Immature natural killer cell (primary cell): Measurements from ENCODE around the gene ATP13A2. TPM values are rescaled to one million over a fixed set of nuclear protein-coding genes. Genes with fewer than 3 reads are reported as not detected.

Experiments
- DNase-seq, 3 donors: peaks; one replicate each; pipeline ENCODE4 v3.0.0; 2022; ENCODE audit warnings: mixed read lengths in 1 of 3
- H3K27ac Mint-ChIP-seq, 6 donors: one replicate each; pipeline ENCODE4 v1.8.0; 2020; ENCODE audit warnings: mixed read lengths in 6 of 6, mild to moderate bottlenecking in 5 of 6, inconsistent platforms in 4 of 6, moderate library complexity in 3 of 6
- H3K27me3 Mint-ChIP-seq, 3 donors: one replicate each; pipeline ENCODE4 v1.8.0; 2020 to 2021; ENCODE audit warnings: low read depth in 3 of 3, mild to moderate bottlenecking in 3 of 3, mixed read lengths in 3 of 3, moderate library complexity in 3 of 3, inconsistent platforms in 1 of 3
- H3K36me3 Mint-ChIP-seq, 3 donors: one replicate each; pipeline ENCODE4 v1.8.0; 2020; ENCODE audit warnings: mixed read lengths in 3 of 3, inconsistent platforms in 2 of 3, mild to moderate bottlenecking in 2 of 3
- H3K4me1 Mint-ChIP-seq, 2 donors: one replicate each; pipeline ENCODE4 v1.8.0; 2020; ENCODE audit warnings: inconsistent platforms in 2 of 2, mild to moderate bottlenecking in 2 of 2, mixed read lengths in 2 of 2, moderate library complexity in 1 of 2
- H3K4me3 Mint-ChIP-seq, 5 donors: one replicate each; pipeline ENCODE4 v1.8.0; 2020; ENCODE audit warnings: mild to moderate bottlenecking in 5 of 5, mixed read lengths in 5 of 5, inconsistent platforms in 3 of 5, moderate library complexity in 3 of 5
- H3K9me3 Mint-ChIP-seq, 6 donors: one replicate each; pipeline ENCODE4 v1.8.0; 2020; ENCODE audit warnings: mild to moderate bottlenecking in 6 of 6, mixed read lengths in 6 of 6, inconsistent platforms in 4 of 6, moderate library complexity in 3 of 6
- polyA plus RNA-seq, 3 donors: library from polyadenylated mRNA; unstranded; fragments of 300-500 nt; fragmentation: Illumina TruSeq; gene quantifications; one replicate each; pipeline ENCODE4 v1.2.3, GENCODE V29; 2021

The ATP13A2 gene
- polyA plus RNA-seq, 3 donors from 2014 or later, result 21.1 to 53.4 (median 26.3) TPM

- peak overlapping the region in 4 of 6 donors; percentile 15 to 71 (median 38) for H3K27ac Mint-ChIP-seq
- peaks cover 7 to 15% of the 10 kb centered on the region in 2 donors for H3K4me1 Mint-ChIP-seq
- peak overlapping the region in 2 of 5 donors; percentile 8 to 46 for H3K4me3 Mint-ChIP-seq
- H3K36me3 Mint-ChIP-seq, result peaks cover 2 to 23% (median 12%) of the 10 kb centered on the region in 3 donors
- H3K27me3 Mint-ChIP-seq, result peaks cover 0 to 1% (median 0%) of the 10 kb centered on the region in 3 donors
- DNase-seq, result peak; percentile 10 to 24 (median 13)
- no peaks in the 10 kb centered on the region for H3K9me3 Mint-ChIP-seq
Observed at GRCh38 chr1:17045634-17046333, 34.1 kb upstream of the ATP13A2 start.

DNA sequence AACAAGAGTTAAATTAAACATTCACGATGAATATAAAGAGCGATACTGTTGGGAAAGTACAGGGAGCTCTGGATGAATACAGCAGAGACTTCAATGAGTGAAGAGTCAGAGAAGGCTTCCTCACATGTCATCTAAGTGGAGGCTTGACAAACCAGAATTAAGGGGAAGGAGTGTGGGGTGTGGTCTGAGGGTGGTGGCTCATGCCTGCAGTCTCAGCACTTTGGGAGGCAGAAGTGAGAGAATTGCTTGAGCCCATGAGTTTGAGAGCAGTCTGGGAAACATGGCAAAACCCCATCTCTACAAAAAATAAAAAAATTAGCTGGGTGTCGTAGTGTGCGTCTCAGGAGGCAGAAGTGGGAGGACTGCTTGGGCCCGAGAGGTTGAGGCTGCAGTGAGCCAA is 33.4 kb upstream of the ATP13A2 start:
- Mint-ChIP-seq H3K4me3 (no peak overlapping the region), H3K9me3 (no peaks in the 10 kb centered on the region), H3K4me1 (peaks cover 7 to 14% of the 10 kb centered on the region in 2 donors), H3K27ac (peak overlapping the region in 3 of 6 donors; percentile 7 to 70 (median 18)), H3K36me3 (peaks cover 2 to 25% (median 15%) of the 10 kb centered on the region in 3 donors), H3K27me3 (peaks cover 0 to 1% (median 0%) of the 10 kb centered on the region in 3 donors)
- DNase-seq, result no peak

DNA sequence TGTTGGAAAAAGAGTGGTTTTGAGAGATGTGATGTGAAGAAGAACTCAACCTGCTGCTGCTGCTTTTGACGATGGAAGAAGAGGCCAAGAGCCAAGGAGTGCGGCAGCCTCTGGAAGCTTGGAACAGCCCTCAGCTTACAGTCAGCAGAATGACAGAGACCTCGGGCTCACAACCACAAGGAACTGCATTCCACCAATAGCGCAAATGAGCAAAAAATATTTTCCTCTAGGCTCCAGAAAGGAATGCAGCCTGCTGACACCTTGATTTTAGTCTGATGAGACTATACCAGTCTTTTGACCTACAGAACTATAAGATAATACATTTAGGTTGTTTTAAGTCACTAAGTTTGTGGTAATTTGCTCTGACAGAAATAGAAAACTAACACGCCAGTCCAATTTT is 31.9 kb upstream of the ATP13A2 start:
- Mint-ChIP-seq H3K4me3 (no peak overlapping the region), H3K36me3 (peaks cover 2 to 29% (median 19%) of the 10 kb centered on the region in 3 donors)

DNA sequence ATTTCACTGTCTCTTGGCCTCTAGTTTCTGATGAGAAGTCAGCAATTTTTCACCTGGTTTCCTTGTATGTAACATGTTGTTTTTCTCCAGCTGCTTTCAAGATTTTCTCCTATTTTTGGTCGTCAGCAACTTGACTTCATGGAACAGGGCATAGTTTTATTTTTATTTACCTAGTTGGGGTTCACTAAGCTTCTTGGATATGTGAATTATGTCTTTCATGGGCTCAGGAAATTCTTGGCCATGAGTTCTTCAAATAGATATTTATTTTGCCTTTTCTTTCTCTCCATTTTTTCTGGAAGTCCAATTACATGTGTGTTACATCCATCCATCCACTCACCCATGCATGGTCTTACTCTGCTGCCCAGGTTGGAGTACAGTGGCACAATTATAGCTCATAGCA is 28.4 kb upstream of the ATP13A2 start:
- H3K9me3 Mint-ChIP-seq, result no peaks in the 10 kb centered on the region
- peak overlapping the region in 1 of 6 donors; percentile 13 for H3K27ac Mint-ChIP-seq
- peaks cover 4 to 11% of the 10 kb centered on the region in 2 donors for H3K4me1 Mint-ChIP-seq
- H3K27me3 Mint-ChIP-seq, result peaks cover 0 to 1% (median 1%) of the 10 kb centered on the region in 3 donors
- peaks cover 2 to 34% (median 19%) of the 10 kb centered on the region in 3 donors for H3K36me3 Mint-ChIP-seq
- H3K4me3 Mint-ChIP-seq, result no peak overlapping the region
- no peak for DNase-seq

More for the DNA sequence above, 31.9 kb upstream of the ATP13A2 start:
- H3K27me3 Mint-ChIP-seq, result peaks cover 0 to 1% (median 0%) of the 10 kb centered on the region in 3 donors
- no peak for DNase-seq
- H3K4me1 Mint-ChIP-seq, result peaks cover 7 to 14% of the 10 kb centered on the region in 2 donors
- no peak overlapping the region for H3K27ac Mint-ChIP-seq
- no peaks in the 10 kb centered on the region for H3K9me3 Mint-ChIP-seq

- DNase-seq, result no peak
- Mint-ChIP-seq H3K4me3 (no peak overlapping the region), H3K27me3 (peaks cover 0 to 1% (median 1%) of the 10 kb centered on the region in 3 donors), H3K4me1 (peaks cover 2 to 7% of the 10 kb centered on the region in 2 donors), H3K9me3 (no peaks in the 10 kb centered on the region), H3K36me3 (peaks cover 2 to 33% (median 19%) of the 10 kb centered on the region in 3 donors), H3K27ac (no peak overlapping the region)
Observed at GRCh38 chr1:17039522-17039921, 27.8 kb upstream of the ATP13A2 start.

GRCh38 chr1:17033481-17033880 is 21.8 kb upstream of the ATP13A2 start:
- Mint-ChIP-seq H3K36me3 (peaks cover under 1 to 18% (median 2%) of the 10 kb centered on the region in 3 donors), H3K27ac (no peak overlapping the region), H3K27me3 (peaks cover 0 to 1% (median 0%) of the 10 kb centered on the region in 3 donors), H3K4me1 (peaks cover 2 to 5% of the 10 kb centered on the region in 2 donors), H3K4me3 (no peak overlapping the region), H3K9me3 (no peaks in the 10 kb centered on the region)
- no peak for DNase-seq

DNA sequence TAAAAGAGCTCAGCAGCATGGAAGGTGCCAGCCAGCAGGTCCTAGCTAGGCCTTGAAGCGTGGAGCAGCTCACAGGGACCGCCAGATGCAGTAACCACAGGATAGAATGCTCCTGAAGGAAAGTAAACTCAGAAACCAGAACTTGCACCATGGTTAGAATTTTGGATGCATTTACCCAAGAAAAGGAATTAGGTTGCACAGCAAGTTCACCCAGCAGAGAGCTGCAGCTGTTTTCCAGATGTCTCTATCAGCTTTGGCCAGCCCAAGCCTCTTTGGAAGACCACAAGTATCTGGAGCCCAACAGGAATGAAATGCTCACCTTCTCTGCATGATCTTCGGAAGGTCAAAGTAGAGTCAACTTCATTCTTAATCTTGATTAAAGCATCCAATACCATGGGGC is 21.0 kb upstream of the ATP13A2 start:
- H3K27ac Mint-ChIP-seq, result no peak overlapping the region
- H3K9me3 Mint-ChIP-seq, result no peaks in the 10 kb centered on the region
- H3K27me3 Mint-ChIP-seq, result peaks cover 0 to 1% (median 0%) of the 10 kb centered on the region in 3 donors
- no peak overlapping the region for H3K4me3 Mint-ChIP-seq
- no peak for DNase-seq
- H3K36me3 Mint-ChIP-seq, result peaks cover 4 to 21% (median 9%) of the 10 kb centered on the region in 3 donors
- H3K4me1 Mint-ChIP-seq, result peaks cover 0 to 1% of the 10 kb centered on the region in 2 donors

DNA sequence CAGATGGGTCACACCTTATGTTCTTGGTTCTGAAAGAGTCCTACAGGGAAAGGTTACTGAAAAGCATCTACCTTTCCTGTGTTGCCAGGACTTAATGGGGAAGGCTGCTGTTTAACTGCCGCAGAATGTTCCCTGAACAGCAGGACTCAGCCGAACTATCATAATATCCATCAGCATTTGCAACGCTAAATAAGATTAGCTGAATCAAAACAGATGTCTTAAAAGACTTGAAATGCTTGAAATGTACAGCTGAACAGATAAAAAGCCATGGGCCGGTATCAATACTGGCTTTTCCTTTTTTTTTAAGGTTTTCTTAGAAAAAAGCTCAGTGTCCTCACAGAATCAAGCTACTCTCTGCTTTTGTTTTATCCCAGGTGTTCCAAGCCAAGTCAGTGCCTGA is 19.7 kb upstream of the ATP13A2 start:
- H3K36me3 Mint-ChIP-seq, result peaks cover 4 to 29% (median 12%) of the 10 kb centered on the region in 3 donors
- no peak for DNase-seq

DNA sequence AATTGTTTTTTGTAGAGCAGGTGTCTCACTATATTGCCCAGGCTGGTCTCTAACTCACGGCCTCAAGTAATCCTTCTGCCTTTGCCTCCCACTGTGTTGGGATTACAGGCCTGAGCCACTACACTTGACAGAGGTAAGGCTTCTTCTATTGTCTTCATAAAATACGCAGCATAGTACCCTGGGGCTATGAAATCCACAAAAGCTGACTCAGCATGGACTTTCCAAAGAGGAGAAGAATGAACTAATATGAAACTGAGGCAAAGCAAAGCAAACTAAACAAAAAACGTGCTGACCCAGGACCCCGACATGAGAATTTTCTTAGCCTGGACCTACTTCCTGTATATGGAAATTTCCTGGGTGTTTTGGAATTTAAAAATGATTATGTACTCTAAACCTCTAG is 18.5 kb upstream of the ATP13A2 start:
- Mint-ChIP-seq H3K27ac (peak overlapping the region in 1 of 6 donors; percentile 31), H3K9me3 (no peaks in the 10 kb centered on the region), H3K4me3 (no peak overlapping the region), H3K27me3 (no peaks in the 10 kb centered on the region), H3K36me3 (peaks cover 4 to 29% (median 12%) of the 10 kb centered on the region in 3 donors), H3K4me1 (peaks cover 0 to 1% of the 10 kb centered on the region in 2 donors)
- no peak for DNase-seq

More for the DNA sequence above, 19.7 kb upstream of the ATP13A2 start:
- no peaks in the 10 kb centered on the region for H3K9me3 Mint-ChIP-seq
- H3K27me3 Mint-ChIP-seq, result no peaks in the 10 kb centered on the region
- H3K4me1 Mint-ChIP-seq, result peaks cover 0 to 1% of the 10 kb centered on the region in 2 donors
- no peak overlapping the region for H3K27ac Mint-ChIP-seq
- H3K4me3 Mint-ChIP-seq, result no peak overlapping the region

DNA sequence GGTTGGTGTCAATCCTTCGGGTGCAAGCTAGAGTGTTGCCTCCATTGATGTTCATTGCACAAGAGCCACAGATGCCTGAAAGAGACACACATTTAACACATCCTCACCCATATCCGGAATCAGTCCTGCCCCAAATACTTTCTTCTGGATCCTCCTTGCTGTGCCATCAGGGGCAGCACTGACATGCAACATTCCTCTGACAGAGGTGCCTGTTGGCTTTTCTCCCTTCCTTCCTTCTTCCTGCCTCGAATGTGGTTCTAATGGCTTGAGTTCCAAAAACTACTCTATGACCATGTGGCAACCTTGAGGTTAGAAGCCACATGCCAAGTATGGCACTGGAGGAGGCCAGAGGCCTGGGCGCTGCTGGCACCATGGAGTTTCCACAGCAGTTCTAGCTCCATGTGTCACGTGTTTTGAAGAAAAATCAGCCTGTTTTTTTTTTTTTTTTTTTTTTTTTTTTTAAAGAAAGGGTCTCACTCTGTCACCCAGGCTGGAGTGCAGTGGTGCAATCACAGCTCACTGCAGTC is 17.0 kb upstream of the ATP13A2 start:
- no peaks in the 10 kb centered on the region for H3K9me3 Mint-ChIP-seq
- no peak for DNase-seq
- H3K27ac Mint-ChIP-seq, result peak overlapping the region in 1 of 6 donors; percentile 5
- peaks cover 0 to 1% of the 10 kb centered on the region in 2 donors for H3K4me1 Mint-ChIP-seq
- peaks cover 4 to 35% (median 12%) of the 10 kb centered on the region in 3 donors for H3K36me3 Mint-ChIP-seq
- H3K4me3 Mint-ChIP-seq, result no peak overlapping the region
- no peaks in the 10 kb centered on the region for H3K27me3 Mint-ChIP-seq

DNA sequence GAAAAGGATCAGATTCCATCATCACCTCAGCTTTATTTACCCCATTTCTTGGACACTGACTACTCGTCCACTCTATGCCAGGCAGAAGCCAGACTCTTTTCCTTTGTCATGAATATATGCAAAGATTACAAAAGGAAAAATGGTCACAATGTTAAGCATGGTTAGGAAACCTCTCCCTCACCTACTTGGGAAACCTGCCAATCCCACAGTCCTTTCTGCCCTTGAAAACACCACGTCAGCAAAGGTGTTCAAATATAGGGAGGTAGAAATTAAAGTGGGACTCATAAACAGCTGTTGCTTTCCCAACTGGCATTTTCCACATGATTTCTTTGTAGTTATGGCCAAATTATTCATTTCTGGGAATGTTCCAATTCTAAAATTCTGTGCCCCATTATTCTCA is 16.2 kb upstream of the ATP13A2 start:
- Mint-ChIP-seq H3K27ac (peak overlapping the region in 1 of 6 donors; percentile 23), H3K27me3 (peaks cover 0 to 2% (median 0%) of the 10 kb centered on the region in 3 donors), H3K4me3 (no peak overlapping the region), H3K4me1 (peaks cover 0 to 1% of the 10 kb centered on the region in 2 donors), H3K9me3 (no peaks in the 10 kb centered on the region), H3K36me3 (peaks cover 6 to 40% (median 12%) of the 10 kb centered on the region in 3 donors)
- no peak for DNase-seq

DNA sequence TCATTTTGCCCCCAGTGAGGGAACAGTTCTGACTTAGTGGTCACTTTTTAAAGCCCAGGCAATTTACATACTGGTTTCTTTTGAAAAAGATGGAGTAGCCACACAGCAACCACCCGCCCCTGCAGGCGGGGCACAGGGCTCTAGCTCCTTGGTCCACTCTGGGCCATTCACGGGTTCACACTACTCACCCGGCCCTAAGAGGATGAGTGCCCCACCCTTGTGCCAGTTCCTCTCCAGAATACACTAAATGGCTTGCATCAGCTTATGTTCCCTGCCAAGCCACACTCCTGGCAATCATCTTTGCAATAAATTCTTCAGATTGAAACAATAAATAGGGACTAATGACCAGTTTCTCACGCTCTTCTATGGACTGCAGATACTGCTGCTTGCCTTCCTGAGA is 15.7 kb upstream of the ATP13A2 start:
- DNase-seq, result no peak
- H3K27me3 Mint-ChIP-seq, result peaks cover 0 to 2% (median 0%) of the 10 kb centered on the region in 3 donors
- H3K36me3 Mint-ChIP-seq, result peaks cover 7 to 40% (median 12%) of the 10 kb centered on the region in 3 donors
- H3K27ac Mint-ChIP-seq, result no peak overlapping the region
- H3K9me3 Mint-ChIP-seq, result no peaks in the 10 kb centered on the region
- no peak overlapping the region for H3K4me3 Mint-ChIP-seq
- H3K4me1 Mint-ChIP-seq, result peaks cover 0 to 1% of the 10 kb centered on the region in 2 donors

DNA sequence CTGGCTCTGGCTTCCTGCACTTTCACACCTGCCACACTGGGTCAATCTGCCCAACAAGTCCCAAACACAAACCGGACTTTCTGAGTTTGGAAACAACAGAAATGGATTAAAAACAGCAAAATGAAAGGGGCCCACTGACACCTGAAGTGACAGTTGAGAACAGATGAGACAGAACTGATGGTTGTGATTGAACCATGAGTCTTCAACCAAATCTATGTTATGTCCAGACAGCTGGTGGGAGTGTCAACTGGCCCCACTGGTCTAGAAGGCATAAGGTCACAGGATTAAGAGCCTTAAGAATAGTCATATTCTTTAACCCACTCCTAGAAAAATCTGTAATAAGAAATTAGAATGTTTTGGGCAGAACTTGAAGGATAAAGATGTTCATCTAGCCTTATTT is 13.0 kb upstream of the ATP13A2 start:
- Mint-ChIP-seq H3K27ac (peak overlapping the region in 1 of 6 donors; percentile 9), H3K9me3 (no peaks in the 10 kb centered on the region), H3K4me3 (no peak overlapping the region), H3K4me1 (peaks cover 0 to 1% of the 10 kb centered on the region in 2 donors), H3K36me3 (peaks cover 7 to 50% (median 12%) of the 10 kb centered on the region in 3 donors), H3K27me3 (peaks cover 0 to 3% (median 2%) of the 10 kb centered on the region in 3 donors)
- DNase-seq, result no peak

GRCh38 chr1:17023573-17023972 is 11.8 kb upstream of the ATP13A2 start:
- Mint-ChIP-seq H3K4me1 (peaks cover 1 to 8% of the 10 kb centered on the region in 2 donors), H3K36me3 (peaks cover 7 to 58% (median 20%) of the 10 kb centered on the region in 3 donors), H3K27me3 (peaks cover 0 to 3% (median 2%) of the 10 kb centered on the region in 3 donors), H3K27ac (peak overlapping the region in 1 of 6 donors; percentile 57), H3K9me3 (no peaks in the 10 kb centered on the region), H3K4me3 (no peak overlapping the region)
- no peak for DNase-seq
